ENCODE data around the gene BCL2L2. TPM values are rescaled to one million over a fixed set of nuclear protein-coding genes. Genes with fewer than 3 reads are reported as not detected.
A peak's percentile ranks its signal among the peaks of the same experiment; 100 is the strongest.

BCL2L2 gene
- total RNA-seq, 1 experiment from 2014 or later: 21.3 TPM

DNA sequence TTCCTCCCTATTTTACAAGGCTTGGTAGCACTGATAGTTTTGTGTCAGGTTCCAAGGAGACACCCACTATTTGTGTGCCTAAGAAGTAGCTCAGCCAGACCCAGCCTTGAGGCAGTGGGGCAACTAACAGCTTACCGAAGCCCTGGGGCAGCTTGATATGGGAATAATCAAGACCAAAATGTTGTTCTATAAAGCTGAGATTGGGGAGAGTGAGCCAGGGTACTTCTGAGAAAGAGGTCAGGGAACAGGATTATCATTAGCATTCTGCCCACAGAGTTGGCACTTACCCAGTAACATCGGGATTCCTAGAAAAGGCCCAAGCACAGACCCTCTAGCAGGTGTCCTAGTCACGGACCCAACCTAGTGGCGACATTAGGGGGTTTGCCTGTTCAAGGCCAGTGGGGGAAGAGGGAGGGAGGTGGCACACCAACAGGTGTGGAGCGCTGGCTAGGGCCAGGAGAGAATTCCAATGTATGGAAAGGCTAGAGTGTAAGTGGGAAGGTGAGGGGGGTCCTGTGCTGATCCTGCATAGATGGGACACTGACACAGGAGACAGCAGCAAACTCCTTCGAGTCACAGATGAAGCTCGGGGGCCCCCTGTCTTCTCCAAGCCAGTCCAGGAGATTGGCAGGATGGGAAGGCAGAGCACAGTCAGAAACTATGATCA is 8.9 kb upstream of the BCL2L2 start:
- no peaks in the 10 kb centered on the region for H3K27me3 Mint-ChIP-seq (ENCODE audit: unreplicated experiment)
- no TSS peak for BruUV-seq (replicated peaks)
- no peak overlapping the region for H3K4me3 Mint-ChIP-seq (ENCODE audit: low read depth, unreplicated experiment)
- CTCF ChIA-PET: no interaction called here
- H3K9me3 Mint-ChIP-seq (ENCODE audit: low read depth, unreplicated experiment): no peaks in the 10 kb centered on the region
- no peak overlapping the region for H3K27ac Mint-ChIP-seq (ENCODE audit: unreplicated experiment)
- H3K36me3 Mint-ChIP-seq (ENCODE audit: insufficient read depth, unreplicated experiment): peaks cover 37% of the 10 kb centered on the region
- intact Hi-C loops (cut with micrococcal nuclease; ENCODE audit: unreplicated experiment): no loop called here
- DNase-seq: no peak
- no peak for TF ChIP-seq CTCF (IDR thresholded peaks at IDR 0.05; ENCODE audit: unreplicated experiment)
- peaks cover 25% of the 10 kb centered on the region for H3K4me1 Mint-ChIP-seq (ENCODE audit: low read depth, unreplicated experiment)

DNA sequence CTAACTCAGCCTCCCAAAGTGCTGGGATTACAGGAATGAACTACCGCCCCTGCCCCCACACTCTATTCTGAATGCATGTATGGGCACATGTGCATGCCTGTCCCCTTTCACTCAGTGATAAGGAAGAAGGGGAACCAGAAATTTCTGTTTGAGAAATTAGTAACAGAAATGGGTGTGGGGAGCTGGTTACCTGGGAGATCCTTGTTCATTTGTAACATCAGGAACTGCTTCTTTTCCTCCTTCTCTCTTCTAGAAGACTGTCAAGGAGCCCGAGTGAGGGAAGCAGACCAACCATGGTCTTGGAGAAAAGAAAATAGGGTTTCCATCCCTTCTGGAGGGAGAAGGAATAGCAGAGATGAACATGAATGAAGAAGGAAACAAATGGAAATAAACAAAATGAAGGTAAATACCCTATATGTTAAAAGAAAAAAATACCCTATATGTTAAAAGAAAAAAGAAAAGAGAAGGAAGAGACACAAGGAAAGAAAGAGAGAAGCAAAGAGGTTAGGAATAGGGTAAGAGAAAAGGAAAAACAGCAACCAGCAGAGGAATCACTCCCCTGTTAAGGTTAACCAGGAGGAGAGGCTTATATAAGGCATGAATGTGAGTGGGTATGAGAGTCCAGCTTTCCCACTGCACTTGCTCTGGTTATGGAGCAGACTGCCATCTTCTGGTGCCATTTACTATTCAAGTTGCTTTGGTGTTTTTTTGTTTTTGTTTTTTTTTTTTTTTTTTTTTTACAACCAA is 7.2 kb upstream of the BCL2L2 start:
- BruUV-seq (replicated peaks): TSS peak; percentile 90
- Mint-ChIP-seq H3K27me3 (ENCODE audit: unreplicated experiment) (no peaks in the 10 kb centered on the region), H3K36me3 (ENCODE audit: insufficient read depth, unreplicated experiment) (peaks cover 39% of the 10 kb centered on the region), H3K4me3 (ENCODE audit: low read depth, unreplicated experiment) (peak overlapping the region; percentile 89), H3K27ac (ENCODE audit: unreplicated experiment) (peak overlapping the region; percentile 31), H3K4me1 (ENCODE audit: low read depth, unreplicated experiment) (peaks cover 25% of the 10 kb centered on the region), H3K9me3 (ENCODE audit: low read depth, unreplicated experiment) (no peaks in the 10 kb centered on the region)
- intact Hi-C loops (cut with micrococcal nuclease; ENCODE audit: unreplicated experiment): loop anchor here (1.0 kb wide), 1 partner anchor 34 kb away; no protein-coding TSS in a partner anchor
- peak; percentile 49 for DNase-seq
- no peak for TF ChIP-seq CTCF (IDR thresholded peaks at IDR 0.05; ENCODE audit: unreplicated experiment)
- CTCF ChIA-PET: interaction anchor here (2.7 kb wide), 1 partner anchor 9 kb away, joined by 8 read pairs; no protein-coding TSS in a partner anchor

DNA sequence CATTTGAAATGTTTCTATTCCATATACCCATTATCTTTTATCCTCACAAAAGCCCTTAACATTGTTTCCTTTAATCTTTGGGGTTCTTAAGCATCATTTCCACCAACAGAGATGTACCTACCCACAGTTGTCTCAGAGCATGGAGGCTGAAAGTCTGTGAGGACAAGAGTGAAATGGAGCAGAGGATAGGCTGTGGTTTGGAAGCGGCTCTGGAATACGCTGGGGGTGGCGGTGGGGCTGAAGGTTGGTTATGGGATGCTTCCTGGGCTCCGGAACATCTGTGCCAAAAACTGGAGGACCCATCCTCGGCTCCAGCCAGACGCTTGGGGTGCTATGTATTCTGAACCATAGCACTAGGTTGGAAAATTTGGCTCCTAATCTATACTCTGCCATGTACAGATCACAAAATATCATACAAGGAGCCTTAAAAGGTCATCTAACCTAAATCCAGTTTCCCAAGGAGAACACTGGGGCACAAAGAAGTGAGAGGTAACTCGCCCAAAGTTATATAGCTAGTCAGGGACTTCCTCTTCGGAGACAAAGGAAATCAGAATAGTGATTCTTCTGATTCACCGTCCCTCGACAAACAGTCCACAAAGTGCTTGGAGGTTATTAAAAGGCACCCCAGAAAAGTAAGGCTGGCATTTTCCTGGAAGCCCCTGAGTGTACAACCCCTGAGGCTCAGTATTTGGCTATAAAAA is 6.5 kb upstream of the BCL2L2 start:
- CTCF ChIA-PET: interaction anchor here (0.6 to 2.7 kb wide), 7 partner anchors 10 to 505 kb away, joined by 3 to 8 read pairs (median 5); partner anchors contain the start of gene PABPN1
- intact Hi-C loops (cut with micrococcal nuclease; ENCODE audit: unreplicated experiment): loop anchor here (1.0 kb wide), 1 partner anchor 35 kb away; no protein-coding TSS in a partner anchor
- H3K4me1 Mint-ChIP-seq (ENCODE audit: low read depth, unreplicated experiment): peaks cover 25% of the 10 kb centered on the region
- no peak for DNase-seq
- H3K27ac Mint-ChIP-seq (ENCODE audit: unreplicated experiment): peak overlapping the region; percentile 64
- no TSS peak for BruUV-seq (replicated peaks)
- peak overlapping the region; percentile 89 for H3K4me3 Mint-ChIP-seq (ENCODE audit: low read depth, unreplicated experiment)
- H3K27me3 Mint-ChIP-seq (ENCODE audit: unreplicated experiment): no peaks in the 10 kb centered on the region
- H3K9me3 Mint-ChIP-seq (ENCODE audit: low read depth, unreplicated experiment): no peaks in the 10 kb centered on the region
- peaks cover 37% of the 10 kb centered on the region for H3K36me3 Mint-ChIP-seq (ENCODE audit: insufficient read depth, unreplicated experiment)
- TF ChIP-seq CTCF (IDR thresholded peaks at IDR 0.05; ENCODE audit: unreplicated experiment): no peak

DNA sequence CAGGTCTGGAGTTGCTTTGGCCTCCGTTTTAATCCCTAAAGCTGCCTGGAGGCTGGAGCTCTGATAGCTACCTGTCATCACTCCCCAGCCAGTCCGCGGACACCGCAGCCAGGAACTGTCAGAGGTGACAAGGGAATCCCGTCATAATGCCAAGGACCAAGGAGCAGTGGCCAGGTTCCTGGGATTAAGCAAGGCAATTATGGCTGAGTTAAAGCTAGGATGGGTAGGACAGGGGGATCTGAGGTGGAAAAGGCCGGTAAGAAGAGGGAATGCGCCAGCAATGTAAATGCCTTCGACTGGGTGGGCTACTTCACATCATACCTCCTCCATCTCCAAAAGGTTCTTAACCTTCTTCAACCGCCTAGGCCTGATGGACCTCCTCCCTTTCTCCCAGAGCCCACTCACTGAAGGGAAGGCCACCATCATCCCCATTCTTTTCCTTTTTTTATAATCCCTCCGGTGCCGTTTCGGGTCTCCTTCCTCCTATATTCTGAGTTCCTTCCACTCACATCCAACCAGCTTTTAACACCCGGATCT is 5.9 kb upstream of the BCL2L2 start:
- BruUV-seq (replicated peaks): TSS peak; percentile 40
- H3K4me1 Mint-ChIP-seq (ENCODE audit: low read depth, unreplicated experiment): peaks cover 25% of the 10 kb centered on the region
- H3K36me3 Mint-ChIP-seq (ENCODE audit: insufficient read depth, unreplicated experiment): peaks cover 35% of the 10 kb centered on the region
- H3K27me3 Mint-ChIP-seq (ENCODE audit: unreplicated experiment): no peaks in the 10 kb centered on the region
- peak overlapping the region; percentile 64 for H3K27ac Mint-ChIP-seq (ENCODE audit: unreplicated experiment)
- DNase-seq: peak; percentile 13
- intact Hi-C loops (cut with micrococcal nuclease; ENCODE audit: unreplicated experiment): no loop called here
- H3K4me3 Mint-ChIP-seq (ENCODE audit: low read depth, unreplicated experiment): peak overlapping the region; percentile 89
- no peaks in the 10 kb centered on the region for H3K9me3 Mint-ChIP-seq (ENCODE audit: low read depth, unreplicated experiment)
- CTCF ChIA-PET: interaction anchor here (0.6 to 2.7 kb wide), 9 partner anchors 11 to 505 kb away, joined by 3 to 8 read pairs (median 5); partner anchors contain the start of gene PABPN1
- no peak for TF ChIP-seq CTCF (IDR thresholded peaks at IDR 0.05; ENCODE audit: unreplicated experiment)
